Liver (tissue), 9 donors: ENCODE results near the gene CCL4L2. TPM values are rescaled to one million over a fixed set of nuclear protein-coding genes. Genes with fewer than 3 reads are reported as not detected.
"Not testable (repeated sequence)": the region's sequence is repeated elsewhere in the genome, so short reads cannot be mapped to it uniquely, and the experiment has no call there.

Source experiments
- DNase-seq: peaks from one replicate; pipeline ENCODE4 v3.0.0-alpha.2; 2017; ENCODE audit warnings: low spot score
- H3K27ac ChIP-seq, 2 donors: one replicate each; pipeline ENCODE4 v1.7.0; 2013; ENCODE audit warnings: inconsistent platforms in 2 of 2, low read length in 2 of 2, control low read depth in 1 of 2, low read depth in 1 of 2, mild to moderate bottlenecking in 1 of 2
- H3K27me3 ChIP-seq, 4 donors: one replicate each; pipeline versions ENCODE4 v1.6.1 to v1.7.0; 2013; ENCODE audit warnings: low read length in 3 of 4, inconsistent platforms in 1 of 4, mild to moderate bottlenecking in 1 of 4, moderate library complexity in 1 of 4; ENCODE audit not compliant: control insufficient read depth in 4 of 4, insufficient read depth in 4 of 4
- H3K36me3 ChIP-seq, 4 donors: one replicate each; pipeline versions ENCODE4 v1.6.1 to v1.7.0; 2013; ENCODE audit warnings: low read length in 3 of 4, mild to moderate bottlenecking in 3 of 4, low read depth in 1 of 4, moderate library complexity in 1 of 4; ENCODE audit not compliant: control insufficient read depth in 4 of 4, insufficient read depth in 3 of 4
- H3K4me1 ChIP-seq, 4 donors: one replicate each; pipeline versions ENCODE4 v1.6.1 to v1.7.0; 2013; ENCODE audit warnings: low read length in 3 of 4, mild to moderate bottlenecking in 3 of 4, moderate library complexity in 1 of 4; ENCODE audit not compliant: control insufficient read depth in 4 of 4, insufficient read depth in 4 of 4
- H3K4me3 ChIP-seq, 3 donors: one replicate each; pipeline versions ENCODE4 v1.6.1 to v1.7.0; 2013; ENCODE audit warnings: low read length in 3 of 3, control low read depth in 1 of 3, low read depth in 1 of 3, mild to moderate bottlenecking in 1 of 3
- H3K9ac ChIP-seq, 2 donors: one replicate each; pipeline ENCODE4 v1.7.0; 2013; ENCODE audit warnings: low read length in 2 of 2, mild to moderate bottlenecking in 2 of 2, moderate library complexity in 2 of 2, control low read depth in 1 of 2, low read depth in 1 of 2
- H3K9me3 ChIP-seq, 4 donors: one replicate each; pipeline versions ENCODE4 v1.6.1 to v1.7.0; 2013; ENCODE audit warnings: low read length in 3 of 4; ENCODE audit not compliant: control insufficient read depth in 4 of 4
- ATF3 ChIP-seq: IDR thresholded peaks from 2 replicates; pipeline ENCODE4 v1.6.1; 2016; ENCODE audit warnings: antibody characterized with exemption
- FOXA1 ChIP-seq: IDR thresholded peaks from 2 replicates; pipeline ENCODE4 v1.6.1; 2016; ENCODE audit warnings: antibody characterized with exemption
- FOXA2 ChIP-seq: IDR thresholded peaks from 2 replicates; pipeline ENCODE4 v1.6.1; 2016; ENCODE audit warnings: antibody characterized with exemption
- GABPA ChIP-seq, 2 donors: IDR thresholded peaks in 1 of 2; conservative IDR thresholded peaks in 1 of 2; 2 replicates each; pipeline ENCODE4 v1.6.1; 2016; ENCODE audit warnings: antibody characterized with exemption in 2 of 2, mild to moderate bottlenecking in 1 of 2, moderate library complexity in 1 of 2
- HNF4A ChIP-seq, 2 donors: conservative IDR thresholded peaks; 2 replicates each; pipeline ENCODE4 v1.6.1; 2016; ENCODE audit warnings: antibody characterized with exemption in 2 of 2, mild to moderate bottlenecking in 2 of 2
- HNF4G ChIP-seq: IDR thresholded peaks from 2 replicates; pipeline ENCODE4 v1.6.1; 2016; ENCODE audit warnings: antibody characterized with exemption
- JUND ChIP-seq, 2 donors: IDR thresholded peaks; 2 replicates each; pipeline ENCODE4 v1.6.1; 2016; ENCODE audit warnings: antibody characterized with exemption in 2 of 2
- NR2F2 ChIP-seq: IDR thresholded peaks from 2 replicates; pipeline ENCODE4 v1.6.1; 2016; ENCODE audit warnings: antibody characterized with exemption
- RAD21 ChIP-seq, 2 donors: IDR thresholded peaks; 2 replicates each; pipeline ENCODE4 v1.6.1; 2016; ENCODE audit warnings: antibody characterized with exemption in 2 of 2, mild to moderate bottlenecking in 2 of 2
- REST ChIP-seq: IDR thresholded peaks from 2 replicates; pipeline ENCODE4 v1.6.1; 2016; ENCODE audit warnings: antibody characterized with exemption, mild to moderate bottlenecking
- SP1 ChIP-seq: IDR thresholded peaks from 2 replicates; pipeline ENCODE4 v1.6.1; 2018; ENCODE audit warnings: antibody characterized with exemption, mild to moderate bottlenecking
- TAF1 ChIP-seq: conservative IDR thresholded peaks from 2 replicates; pipeline ENCODE4 v1.6.1; 2016; ENCODE audit warnings: antibody characterized with exemption, mild to moderate bottlenecking
- YY1 ChIP-seq: IDR thresholded peaks from 2 replicates; pipeline ENCODE4 v1.6.1; 2016; ENCODE audit warnings: antibody characterized with exemption, mild to moderate bottlenecking
- ZBTB33 ChIP-seq: IDR thresholded peaks from 2 replicates; pipeline ENCODE4 v1.6.1; 2016; ENCODE audit warnings: antibody characterized with exemption
- WGBS: extraction: QIAGEN DNeasy Blood & Tissue Kit; methylation state at CpG from one replicate; pipeline ENCODE4 v1.1.7; 2013; 5-methylcytosine and 5-hydroxymethylcytosine counted together
- polyA plus RNA-seq, 2 donors: library from polyadenylated mRNA; stranded (reverse) in 1 of 2; unstranded in 1 of 2; fragments of 200-250 nt in 1 of 2; fragments of >200 nt in 1 of 2; fragmentation: Nextera tagmentation in 1 of 2; extraction: Ambion mirVana in 1 of 2; gene quantifications; one replicate each; pipeline versions ENCODE4 v1.2.1 to v1.2.3, GENCODE V29; 2013 to 2015
- total RNA-seq, 2 donors: library from RNA; depleted of rRNA; stranded (reverse); fragments of >200 nt; gene quantifications; one replicate each; pipeline ENCODE4 v1.2.3, GENCODE V29; 2014
- TF ChIP-seq, protein P1 (sequence below): fragments of 150-350 bp; IDR thresholded peaks from 2 replicates; pipeline ENCODE4 v1.5.1; 2017; ENCODE audit warnings: improper control_type of control experiment, low read depth, low read length; ENCODE audit not compliant: missing input control
- donor health status: healthy.
- donor health status: healthy.
- donor health status: healthy.
- donor health status: healthy.
- donor health status: healthy.

Gene CCL4L2
- total and polyA plus RNA-seq, 4 donors: 0.50 to 2.8 (median 1.1) TPM

GRCh38 chr17:36213695-36214094 lies 2.8 kb downstream of the CCL4L2 start:
- no peak overlapping the region for H3K4me3 ChIP-seq
- no peak overlapping the region for H3K27ac ChIP-seq
- no peak overlapping the region for H3K9ac ChIP-seq
- DNase-seq: no peak
- no peaks in the 10 kb centered on the region for H3K4me1 ChIP-seq
- WGBS: 83% methylated on average over 3 of the region's 3 CpGs
- TF ChIP-seq NR2F2: no peak
- TF ChIP-seq GABPA (IDR thresholded peaks at IDR 0.05 in 1 of 2, conservative IDR thresholded peaks at IDR 0.05 in 1 of 2): no peak
- no peak for TF ChIP-seq FOXA2
- no peak for TF ChIP-seq TAF1
- TF ChIP-seq, protein P1, sequence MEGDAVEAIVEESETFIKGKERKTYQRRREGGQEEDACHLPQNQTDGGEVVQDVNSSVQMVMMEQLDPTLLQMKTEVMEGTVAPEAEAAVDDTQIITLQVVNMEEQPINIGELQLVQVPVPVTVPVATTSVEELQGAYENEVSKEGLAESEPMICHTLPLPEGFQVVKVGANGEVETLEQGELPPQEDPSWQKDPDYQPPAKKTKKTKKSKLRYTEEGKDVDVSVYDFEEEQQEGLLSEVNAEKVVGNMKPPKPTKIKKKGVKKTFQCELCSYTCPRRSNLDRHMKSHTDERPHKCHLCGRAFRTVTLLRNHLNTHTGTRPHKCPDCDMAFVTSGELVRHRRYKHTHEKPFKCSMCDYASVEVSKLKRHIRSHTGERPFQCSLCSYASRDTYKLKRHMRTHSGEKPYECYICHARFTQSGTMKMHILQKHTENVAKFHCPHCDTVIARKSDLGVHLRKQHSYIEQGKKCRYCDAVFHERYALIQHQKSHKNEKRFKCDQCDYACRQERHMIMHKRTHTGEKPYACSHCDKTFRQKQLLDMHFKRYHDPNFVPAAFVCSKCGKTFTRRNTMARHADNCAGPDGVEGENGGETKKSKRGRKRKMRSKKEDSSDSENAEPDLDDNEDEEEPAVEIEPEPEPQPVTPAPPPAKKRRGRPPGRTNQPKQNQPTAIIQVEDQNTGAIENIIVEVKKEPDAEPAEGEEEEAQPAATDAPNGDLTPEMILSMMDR: no peak
- no peak for TF ChIP-seq JUND (IDR thresholded peaks at IDR 0.05)
- no peak for TF ChIP-seq RAD21 (IDR thresholded peaks at IDR 0.05)
- no peak for TF ChIP-seq YY1
- TF ChIP-seq FOXA1: no peak
- no peak for TF ChIP-seq SP1
- no peak for TF ChIP-seq REST
- H3K36me3 ChIP-seq: no peaks in the 10 kb centered on the region
- no peaks in the 10 kb centered on the region for H3K9me3 ChIP-seq
- H3K27me3 ChIP-seq: no peaks in the 10 kb centered on the region

GRCh38 chr17:36214918-36215317 lies 4.1 kb downstream of the CCL4L2 start:
- DNase-seq: no peak
- TF ChIP-seq HNF4G: no peak
- TF ChIP-seq HNF4A (conservative IDR thresholded peaks at IDR 0.05): no peak
- no peak for TF ChIP-seq NR2F2
- no peak for TF ChIP-seq ATF3
- TF ChIP-seq ZBTB33: no peak
- no peak for TF ChIP-seq RAD21 (IDR thresholded peaks at IDR 0.05)
- no peak overlapping the region for H3K4me3 ChIP-seq
- H3K36me3 ChIP-seq: no peaks in the 10 kb centered on the region
- H3K9me3 ChIP-seq: peaks cover 0 to 2% (median 0%) of the 10 kb centered on the region in 4 donors
- H3K4me1 ChIP-seq: no peaks in the 10 kb centered on the region
- no peaks in the 10 kb centered on the region for H3K27me3 ChIP-seq
- H3K27ac ChIP-seq: no peak overlapping the region
- H3K9ac ChIP-seq: no peak overlapping the region

DNA sequence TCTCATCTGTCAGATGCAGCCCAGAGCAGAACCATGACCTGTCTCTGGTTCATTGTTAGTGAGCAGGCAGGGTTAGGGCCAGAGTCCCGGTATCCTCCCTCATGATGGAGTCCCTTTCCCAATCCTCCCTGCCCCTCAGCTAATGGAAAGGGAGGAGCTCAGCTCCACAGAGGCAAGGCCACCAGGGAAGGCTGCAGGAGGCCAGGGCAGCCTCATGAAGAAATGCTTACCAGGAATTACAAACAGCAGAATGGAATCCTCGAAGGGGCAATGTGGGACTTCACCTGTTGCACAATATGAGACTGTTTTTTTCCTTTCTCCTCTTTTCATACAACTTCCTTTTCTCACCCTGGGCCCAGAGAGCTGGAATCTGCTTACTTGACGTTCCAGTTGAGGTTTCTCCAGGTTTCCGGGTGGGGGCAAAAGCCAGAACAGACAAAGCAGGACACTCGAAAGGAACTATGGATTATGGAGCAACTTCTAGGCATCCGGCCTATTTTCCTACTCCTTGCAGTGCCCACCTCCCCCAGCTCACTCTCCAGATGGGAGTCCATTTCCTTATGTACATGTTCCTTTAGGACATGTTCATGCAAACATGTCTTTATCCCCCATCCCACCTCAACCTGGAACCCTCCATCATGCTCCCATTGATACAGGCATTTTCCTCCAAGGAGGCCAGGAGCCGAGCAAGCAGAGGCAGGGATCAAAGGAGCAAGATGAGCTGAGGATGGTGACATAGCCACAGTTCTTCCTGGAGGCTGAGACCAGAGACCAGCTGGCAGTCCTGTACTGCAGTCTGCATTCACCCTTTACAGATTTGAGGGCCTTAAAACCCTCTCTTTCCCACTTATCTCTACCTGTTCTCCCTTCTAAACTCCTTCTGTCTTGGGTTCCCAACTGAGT lies 4.8 kb downstream of the CCL4L2 start:
- not testable (repeated sequence) for H3K4me3 ChIP-seq, H3K36me3 ChIP-seq, H3K27ac ChIP-seq, H3K27me3 ChIP-seq, H3K9me3 ChIP-seq, DNase-seq, H3K4me1 ChIP-seq, H3K9ac ChIP-seq
- 81% methylated on average over 7 of the region's 7 CpGs for whole genome bisulfite sequencing

DNA sequence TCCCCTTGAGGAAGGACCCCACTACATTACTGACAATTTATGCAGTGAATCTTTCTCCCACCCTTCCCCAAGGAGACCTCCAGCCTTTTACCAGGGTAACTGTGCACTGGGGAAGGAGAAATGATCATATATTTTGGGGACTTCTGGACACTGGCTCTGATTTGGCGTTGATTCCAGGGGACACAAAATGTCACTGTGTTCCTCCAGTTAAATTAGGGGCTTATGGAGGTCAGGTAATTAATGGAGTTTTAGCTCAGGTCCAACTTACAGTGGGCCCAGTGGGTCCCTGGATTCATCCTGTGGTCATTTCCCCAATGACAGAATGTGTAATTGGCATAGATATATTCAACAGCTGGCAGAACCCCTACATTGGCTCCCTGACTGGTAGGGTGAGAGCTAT lies 8.7 kb downstream of the CCL4L2 start:
- not testable (repeated sequence) for H3K27me3 ChIP-seq, H3K36me3 ChIP-seq, H3K4me1 ChIP-seq, DNase-seq, H3K9me3 ChIP-seq, H3K9ac ChIP-seq, H3K27ac ChIP-seq, H3K4me3 ChIP-seq
- 99% methylated on average over 1 of the region's 1 CpG for WGBS
